GM18511 (cell line): ENCODE measurements around the gene PCF11.
"Not testable (repeated sequence)": the region's sequence is repeated elsewhere in the genome, so short reads cannot be mapped to it uniquely, and the experiment has no call there.

Source experiments
- ATAC-seq: cut with Tn5 transposase; IDR thresholded peaks from one replicate; pipeline ENCODE4 v1.9.1; 2021; ENCODE audit warnings: mild to moderate bottlenecking, moderate library complexity; ENCODE audit not compliant: unreplicated experiment

Gene PCF11

DNA sequence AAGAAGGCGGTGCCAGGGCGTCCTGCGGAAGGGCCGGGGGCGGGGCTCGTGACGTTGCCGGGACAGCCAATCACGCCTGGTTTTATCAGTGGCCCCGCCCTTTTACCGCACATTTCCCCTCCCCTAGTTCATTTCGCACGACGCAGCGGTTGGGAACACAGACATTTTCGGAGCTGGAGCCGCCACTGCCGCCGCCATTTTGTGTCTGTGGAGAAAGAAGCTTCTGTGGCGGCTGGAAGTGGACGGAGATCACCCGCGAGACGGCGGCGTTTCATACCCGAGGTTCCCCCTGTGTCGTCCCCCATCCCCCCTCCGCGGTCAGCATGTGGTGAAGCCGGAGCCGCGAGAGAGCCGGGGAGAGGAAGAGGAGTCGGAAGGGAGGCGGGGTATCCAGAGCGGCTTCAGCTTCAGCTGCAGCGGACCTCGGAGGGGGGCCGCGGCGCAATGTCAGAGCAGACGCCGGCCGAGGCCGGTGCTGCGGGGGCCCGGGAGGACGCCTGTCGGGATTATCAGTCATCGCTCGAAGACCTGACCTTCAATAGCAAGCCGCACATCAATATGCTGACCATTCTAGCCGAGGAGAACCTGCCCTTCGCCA lies at the start of gene PCF11:
PCF11 (plus strand) TSS at position 136 of the 598 bp plus-strand sequence; CDS start at position 445, 309 bp downstream.
- ATAC-seq = peak; percentile 7

DNA sequence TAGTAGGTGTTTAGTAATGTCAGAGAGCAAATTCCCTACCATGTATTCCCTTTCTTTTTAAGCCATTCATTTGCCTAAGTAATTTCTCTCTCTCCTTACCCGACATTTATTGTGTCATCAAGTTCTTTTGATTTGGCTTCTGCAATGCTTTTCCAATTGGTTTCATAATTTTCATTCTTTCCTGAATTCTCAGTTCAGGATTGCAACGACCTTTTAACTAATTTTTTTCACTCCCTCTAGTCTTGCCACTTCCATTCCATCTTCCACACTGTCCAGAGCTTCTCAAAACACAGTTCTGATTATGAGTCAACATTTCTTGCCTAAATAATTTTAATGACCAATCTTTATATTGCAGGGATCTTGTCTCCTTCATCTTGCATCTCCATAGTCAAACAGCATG lies 44.0 kb upstream of the PCF11 start:
- no peak for ATAC-seq

- ATAC-seq = no peak
Observed at GRCh38 chr11:83115026-83115425, 41.9 kb upstream of the PCF11 start.

DNA sequence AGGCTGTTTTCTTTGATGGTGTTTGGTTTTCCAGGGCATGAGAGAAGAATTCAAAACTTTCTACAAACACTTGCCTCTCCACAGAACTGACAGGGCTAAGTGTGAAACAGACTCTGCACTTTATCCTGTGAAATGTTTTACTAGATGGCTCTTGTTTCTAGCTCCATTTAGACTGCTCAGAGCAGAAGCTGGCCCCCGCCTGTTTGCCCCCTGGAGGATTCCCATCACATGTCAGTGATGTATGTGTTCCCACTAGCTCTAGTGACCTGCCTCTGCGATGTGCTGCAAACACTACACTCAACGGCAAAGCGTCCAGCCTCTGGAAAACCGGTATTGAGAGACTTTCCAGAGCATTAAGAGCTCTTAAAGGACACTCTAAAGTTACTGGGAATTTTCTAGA lies 41.4 kb upstream of the PCF11 start:
- no peak for ATAC-seq

DNA sequence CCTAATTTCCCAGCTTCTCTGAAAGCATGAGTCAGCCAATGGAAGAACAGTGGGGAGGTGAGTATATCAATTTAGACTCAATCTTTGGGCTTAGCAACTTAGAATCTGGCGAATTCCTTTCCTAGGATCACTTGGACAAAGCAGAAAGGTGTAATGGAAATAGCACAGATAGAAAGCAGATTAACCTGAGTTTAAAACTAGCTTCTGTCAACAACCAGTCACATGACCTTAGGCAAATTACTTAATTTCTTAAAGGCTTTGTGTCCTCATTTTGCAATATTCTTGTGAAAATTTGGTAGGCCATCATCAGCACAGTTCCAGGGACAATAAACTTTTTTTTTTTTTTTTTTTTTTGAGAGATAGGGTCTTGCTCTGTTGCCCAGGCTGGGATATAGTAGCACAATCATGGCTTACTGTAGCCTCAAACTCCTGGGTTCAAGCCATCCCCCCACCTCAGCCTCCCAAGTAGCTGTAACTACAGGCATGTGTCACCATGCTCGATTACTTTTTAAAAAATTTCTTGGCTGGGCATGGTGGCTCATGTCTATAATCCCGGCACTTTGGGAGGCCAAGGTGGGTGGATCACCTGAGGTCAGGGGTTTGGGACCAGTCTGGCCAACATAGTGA lies 40.8 kb upstream of the PCF11 start:
- no peak for ATAC-seq

DNA sequence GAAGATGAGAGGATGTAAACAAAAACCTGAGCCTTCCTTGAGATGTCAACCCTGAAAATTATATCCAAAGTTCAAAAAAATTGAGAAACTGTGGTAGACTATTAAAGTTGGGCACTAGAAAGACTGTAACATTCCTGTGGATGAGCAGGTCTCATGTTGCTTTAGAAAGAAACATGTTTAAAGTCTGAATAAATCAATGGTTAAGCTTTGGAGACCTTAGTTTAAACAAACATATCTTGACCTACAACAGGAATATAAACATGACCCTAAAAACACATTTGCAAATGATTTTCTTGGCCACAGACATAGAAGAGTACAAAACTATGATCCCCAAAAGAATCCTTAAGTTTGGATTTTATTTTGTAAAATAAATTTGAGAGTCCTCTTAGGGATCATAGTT lies 38.1 kb upstream of the PCF11 start:
- no peak for ATAC-seq

DNA sequence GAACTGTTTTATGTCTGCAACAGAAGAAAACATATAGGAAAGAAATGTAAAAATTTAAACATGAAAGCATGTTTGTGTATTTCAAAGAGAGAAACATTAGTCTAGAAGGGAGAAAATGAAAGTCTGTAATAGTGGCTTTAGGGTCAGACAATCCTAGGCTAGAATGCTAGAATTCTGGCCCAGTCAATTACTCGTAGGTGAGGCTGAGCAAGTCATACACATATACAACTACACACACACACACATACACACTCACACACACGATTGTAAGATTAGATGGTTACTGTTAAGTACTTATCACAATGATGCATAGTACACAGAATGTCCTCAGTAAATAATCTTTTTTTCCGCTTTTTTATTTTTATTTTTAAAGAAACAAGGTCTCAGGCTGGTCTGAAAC lies 37.7 kb upstream of the PCF11 start:
- ATAC-seq = no peak

DNA sequence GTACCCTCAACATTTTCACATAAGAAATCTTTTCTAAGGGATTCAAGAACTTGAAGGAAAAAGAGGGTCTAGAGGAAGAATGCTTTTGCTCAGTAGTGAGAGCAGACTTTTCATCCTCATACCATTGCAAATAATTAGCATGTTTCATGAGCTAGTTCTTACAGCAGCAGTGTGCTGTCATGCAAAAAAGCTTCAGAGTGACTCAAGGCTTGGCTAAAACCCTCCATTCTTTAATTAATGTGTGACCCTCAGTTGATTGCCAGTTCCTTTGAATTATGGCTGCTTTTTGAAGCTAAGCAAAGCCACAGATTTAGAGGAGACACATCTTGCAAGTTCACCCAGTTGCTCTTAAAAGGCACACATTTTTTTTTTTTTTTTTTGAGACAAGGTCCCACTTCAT lies 36.6 kb upstream of the PCF11 start:
- ATAC-seq = no peak

GRCh38 chr11:83122050-83122449 lies 34.9 kb upstream of the PCF11 start:
- no peak for ATAC-seq

DNA sequence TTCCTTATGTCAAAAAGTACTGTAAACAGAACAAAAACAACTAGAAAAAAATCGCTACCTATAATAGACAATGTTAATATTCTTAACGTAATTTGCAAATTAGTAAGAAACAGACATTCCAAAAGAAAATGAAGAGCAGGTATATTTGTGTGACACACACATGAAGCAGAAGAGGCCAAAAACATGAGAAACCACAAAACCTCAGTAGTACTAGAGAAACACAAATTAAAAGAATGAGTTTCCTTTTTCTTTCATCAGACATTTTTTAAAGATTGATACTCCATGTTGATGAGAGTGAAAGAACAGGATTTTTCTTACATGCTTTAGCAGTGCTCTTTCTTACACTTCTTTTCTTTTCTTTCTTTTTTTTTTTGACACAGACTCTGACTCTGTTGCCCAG lies 34.2 kb upstream of the PCF11 start:
- ATAC-seq = no peak

GRCh38 chr11:83124636-83125424 lies 32.1 kb upstream of the PCF11 start:
- no peak for ATAC-seq

- no peak for ATAC-seq
Observed at GRCh38 chr11:83125577-83125976, 31.4 kb upstream of the PCF11 start.

DNA sequence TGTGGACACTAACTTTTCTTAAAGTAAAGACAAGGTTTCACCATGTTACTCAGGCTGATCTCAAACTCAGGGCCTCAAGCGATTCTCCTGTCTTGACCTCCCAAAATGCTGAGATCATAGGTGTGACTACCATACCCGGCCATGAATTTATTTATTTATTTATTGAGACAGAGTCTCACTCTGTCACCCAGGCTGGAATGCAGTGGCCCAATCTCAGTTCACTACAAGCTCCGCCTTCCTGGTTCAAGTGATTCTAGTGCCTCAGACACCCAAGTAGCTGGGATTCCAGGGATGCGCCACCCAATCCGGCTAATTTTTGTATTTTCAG lies 29.7 kb upstream of the PCF11 start:
- peak; percentile 48 for ATAC-seq

- no peak for ATAC-seq
Observed at GRCh38 chr11:83132191-83132590, 24.7 kb upstream of the PCF11 start.

GRCh38 chr11:83133266-83133665 lies 23.7 kb upstream of the PCF11 start:
- not testable (repeated sequence) for ATAC-seq

GRCh38 chr11:83139310-83139709 lies 17.6 kb upstream of the PCF11 start:
- ATAC-seq = no peak

GRCh38 chr11:83140691-83141455 lies 16.1 kb upstream of the PCF11 start:
- peak; percentile 96 for ATAC-seq

- no peak for ATAC-seq
Observed at GRCh38 chr11:83147895-83148294, 9.0 kb upstream of the PCF11 start.

- ATAC-seq = no peak
Observed at GRCh38 chr11:83150450-83150849, 6.5 kb upstream of the PCF11 start.

DNA sequence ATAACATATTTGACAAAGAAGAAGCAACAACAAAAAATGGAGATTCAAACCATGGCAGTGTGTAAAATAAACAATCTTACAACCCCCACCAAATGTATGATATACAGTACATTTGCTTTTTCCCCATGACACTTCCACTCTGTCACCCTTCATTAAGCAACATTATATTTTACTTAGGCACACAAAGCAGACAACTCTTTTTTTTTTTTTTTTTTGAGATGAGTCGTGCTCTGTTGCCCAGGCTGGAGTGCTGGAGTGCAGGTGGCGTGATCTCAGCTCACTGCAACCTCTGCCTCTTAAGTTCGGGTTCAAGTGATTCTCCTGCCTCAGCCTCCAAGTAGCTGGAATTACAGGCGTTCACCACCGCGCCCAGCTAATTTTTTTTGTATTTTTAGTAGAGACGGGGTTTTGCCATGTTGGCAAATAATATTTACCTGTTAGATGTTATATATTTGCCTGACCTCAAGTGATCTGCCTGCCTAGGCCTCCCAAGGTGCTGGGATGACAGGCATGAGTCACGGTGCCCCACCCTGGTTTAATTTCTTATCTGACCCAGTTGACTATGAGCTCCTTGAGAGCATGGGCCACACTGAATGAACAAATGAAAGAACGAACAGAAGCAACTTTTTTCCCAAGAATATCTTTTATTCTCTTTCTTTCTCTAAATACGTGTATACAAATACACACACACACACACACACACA lies 5.5 kb upstream of the PCF11 start:
- ATAC-seq = no peak

DNA sequence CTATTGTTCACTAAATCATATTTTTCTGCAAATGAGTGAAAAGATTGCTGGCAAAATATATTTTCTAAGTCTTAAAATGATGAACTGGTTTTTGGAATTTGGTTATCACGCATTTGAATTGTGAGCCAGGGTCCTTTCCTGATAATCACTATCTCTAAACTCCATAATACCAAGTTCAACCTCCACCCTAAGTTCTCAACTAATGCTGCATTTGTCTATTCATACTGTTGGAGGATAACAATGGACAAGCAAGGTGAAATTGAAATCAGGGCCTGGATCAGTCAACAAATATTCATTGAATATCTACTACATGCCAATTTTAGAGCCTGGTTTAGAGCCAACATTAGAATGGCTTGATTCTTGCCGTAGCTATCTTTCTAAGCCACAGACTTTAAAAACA lies 4.7 kb upstream of the PCF11 start:
- no peak for ATAC-seq
